GM12873 (cell line): ENCODE results near the gene MT1A.

Experiments
- TF ChIP-seq, protein P1 (sequence below): IDR thresholded peaks from 2 replicates; pipeline ENCODE4 v1.5.1; 2012; ENCODE audit warnings: low read depth, mild to moderate bottlenecking, moderate library complexity, low read length, control low read depth; ENCODE audit not compliant: insufficient read depth; ENCODE audit errors: missing control alignments

Gene MT1A

DNA sequence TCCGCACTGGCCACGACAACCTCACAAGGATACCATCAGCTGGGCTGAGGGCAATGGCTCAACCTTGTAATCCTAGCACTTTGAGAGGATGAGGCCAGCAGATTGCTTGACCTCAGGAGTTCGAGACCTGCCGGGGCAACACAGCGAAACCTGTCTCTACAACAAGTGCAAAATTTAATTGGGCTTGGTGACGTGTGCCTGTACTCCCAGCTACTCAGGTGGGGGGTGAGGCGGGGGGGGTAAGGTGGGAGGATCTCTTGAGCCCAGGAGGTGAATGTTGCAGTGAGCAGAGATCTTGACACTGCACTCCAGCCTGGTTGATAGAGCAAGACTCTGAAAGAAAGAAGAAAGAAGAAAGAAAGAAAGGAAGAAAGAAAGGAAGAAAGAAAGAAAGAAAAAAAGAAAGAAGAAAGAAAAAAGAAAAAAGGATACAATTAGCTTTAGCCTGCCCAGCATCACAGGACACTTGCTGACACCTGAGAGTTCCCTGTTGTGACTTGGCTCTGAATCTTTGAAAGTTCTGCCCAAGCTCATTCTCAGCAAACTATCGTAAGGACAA, 18.0 kb upstream of the MT1A start:
- TF ChIP-seq, protein P1, sequence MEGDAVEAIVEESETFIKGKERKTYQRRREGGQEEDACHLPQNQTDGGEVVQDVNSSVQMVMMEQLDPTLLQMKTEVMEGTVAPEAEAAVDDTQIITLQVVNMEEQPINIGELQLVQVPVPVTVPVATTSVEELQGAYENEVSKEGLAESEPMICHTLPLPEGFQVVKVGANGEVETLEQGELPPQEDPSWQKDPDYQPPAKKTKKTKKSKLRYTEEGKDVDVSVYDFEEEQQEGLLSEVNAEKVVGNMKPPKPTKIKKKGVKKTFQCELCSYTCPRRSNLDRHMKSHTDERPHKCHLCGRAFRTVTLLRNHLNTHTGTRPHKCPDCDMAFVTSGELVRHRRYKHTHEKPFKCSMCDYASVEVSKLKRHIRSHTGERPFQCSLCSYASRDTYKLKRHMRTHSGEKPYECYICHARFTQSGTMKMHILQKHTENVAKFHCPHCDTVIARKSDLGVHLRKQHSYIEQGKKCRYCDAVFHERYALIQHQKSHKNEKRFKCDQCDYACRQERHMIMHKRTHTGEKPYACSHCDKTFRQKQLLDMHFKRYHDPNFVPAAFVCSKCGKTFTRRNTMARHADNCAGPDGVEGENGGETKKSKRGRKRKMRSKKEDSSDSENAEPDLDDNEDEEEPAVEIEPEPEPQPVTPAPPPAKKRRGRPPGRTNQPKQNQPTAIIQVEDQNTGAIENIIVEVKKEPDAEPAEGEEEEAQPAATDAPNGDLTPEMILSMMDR = no peak

DNA sequence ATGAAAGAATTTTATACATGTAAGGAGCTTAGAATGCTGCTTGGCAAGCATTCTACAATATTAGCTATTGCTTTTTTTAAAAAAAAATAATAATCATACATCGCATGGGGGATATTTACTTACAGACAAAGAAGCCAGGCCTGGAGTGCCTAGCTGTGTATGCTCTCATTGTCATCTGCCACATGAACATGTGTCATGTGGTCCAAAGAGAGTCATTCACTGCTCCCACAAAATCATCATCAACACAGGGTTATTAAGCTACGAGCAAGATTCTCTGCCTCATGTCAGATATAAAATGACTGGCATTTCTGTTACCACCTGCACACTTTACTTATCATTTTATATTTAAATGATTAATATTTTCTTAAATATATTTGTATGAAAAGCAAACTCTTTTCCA, 14.8 kb upstream of the MT1A start:
- TF ChIP-seq, protein P1 = no peak

DNA sequence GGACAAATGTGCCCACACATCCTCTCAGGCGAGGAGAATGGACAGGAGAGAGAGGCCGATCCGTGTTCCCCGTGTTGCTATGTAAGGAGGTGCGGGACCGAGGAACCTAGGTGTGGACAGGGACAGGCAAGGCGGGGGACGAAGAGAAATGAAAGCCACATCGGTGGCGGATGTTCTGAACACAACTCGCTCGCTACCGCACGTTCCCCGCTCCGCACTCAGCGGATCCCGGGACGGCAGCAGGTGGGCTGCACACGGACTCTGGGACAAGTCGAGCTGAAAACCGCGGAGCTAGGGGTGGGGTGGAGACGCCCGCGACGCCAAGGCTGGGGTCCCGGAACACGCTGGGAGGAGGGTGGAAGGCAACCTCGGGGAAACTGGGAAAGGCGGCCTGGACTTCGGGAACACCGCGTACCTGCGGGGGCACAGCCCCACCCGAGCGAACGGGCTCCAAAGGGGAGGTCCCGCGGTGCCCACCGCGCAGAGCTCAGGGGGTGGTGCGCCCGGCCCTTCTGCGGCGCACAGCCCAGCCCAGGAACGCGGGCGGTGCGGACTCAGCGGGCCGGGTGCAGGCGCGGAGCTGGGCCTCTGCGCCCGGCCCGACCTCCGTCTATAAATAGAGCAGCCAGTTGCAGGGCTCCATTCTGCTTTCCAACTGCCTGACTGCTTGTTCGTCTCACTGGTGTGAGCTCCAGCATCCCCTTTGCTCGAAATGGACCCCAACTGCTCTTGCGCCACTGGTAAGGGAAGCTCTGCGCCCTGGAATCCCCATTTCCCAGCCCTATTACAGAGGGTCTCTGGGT, 13.1 kb upstream of the MT1A start, which contains the start of gene MT1E:
MT1E (plus strand) TSS at position 642 of the 803 bp plus-strand sequence; CDS start at position 713, 71 bp downstream.
- TF ChIP-seq, protein P1 = no peak

DNA sequence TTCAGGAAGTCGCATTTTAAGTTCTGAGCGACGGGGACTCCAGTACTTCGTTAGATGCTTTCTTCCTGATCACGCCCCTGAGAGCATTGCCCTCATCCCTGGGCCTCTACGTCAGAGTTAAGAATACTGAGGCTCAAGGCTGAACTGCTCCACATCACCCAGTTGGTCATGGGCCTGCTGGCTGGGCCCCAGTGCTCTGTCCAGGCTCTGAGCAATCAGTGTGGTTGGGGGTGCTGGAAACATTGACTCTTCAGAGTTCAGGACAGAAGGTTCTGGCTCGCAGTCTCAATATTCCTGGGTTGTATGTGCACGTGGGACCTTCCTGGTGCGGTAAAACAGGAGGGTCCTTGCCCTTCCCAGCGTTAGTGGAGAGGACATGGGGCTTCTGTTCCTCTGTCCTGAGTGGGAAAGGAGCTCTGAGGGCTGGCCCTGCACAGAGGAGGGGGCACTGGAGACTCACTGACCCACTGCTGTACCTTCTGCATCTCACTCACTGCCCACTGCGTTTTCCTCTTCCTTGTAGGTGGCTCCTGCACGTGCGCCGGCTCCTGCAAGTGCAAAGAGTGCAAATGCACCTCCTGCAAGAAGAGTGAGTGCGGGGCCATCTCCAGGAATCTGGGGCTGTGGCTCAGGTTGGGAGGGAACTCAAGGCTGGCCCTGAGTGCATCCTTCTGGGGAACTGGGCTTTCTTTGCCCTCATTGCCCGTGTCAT, 12.4 kb upstream of the MT1A start:
- TF ChIP-seq, protein P1 = no peak

DNA sequence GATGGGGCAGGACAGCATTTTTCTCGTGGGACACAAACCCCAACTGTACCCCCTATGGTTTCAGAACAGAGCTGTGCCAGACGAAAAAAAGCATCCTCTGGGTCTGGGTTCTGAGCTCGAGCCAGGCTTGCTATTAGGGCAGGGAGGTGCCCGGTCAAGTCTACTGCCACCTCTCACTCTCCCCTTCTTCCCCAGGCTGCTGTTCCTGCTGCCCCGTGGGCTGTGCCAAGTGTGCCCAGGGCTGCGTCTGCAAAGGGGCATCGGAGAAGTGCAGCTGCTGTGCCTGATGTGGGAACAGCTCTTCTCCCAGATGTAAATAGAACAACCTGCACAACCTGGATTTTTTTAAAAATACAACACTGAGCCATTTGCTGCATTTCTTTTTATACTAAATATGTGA, 11.8 kb upstream of the MT1A start:
- TF ChIP-seq, protein P1 = no peak

DNA sequence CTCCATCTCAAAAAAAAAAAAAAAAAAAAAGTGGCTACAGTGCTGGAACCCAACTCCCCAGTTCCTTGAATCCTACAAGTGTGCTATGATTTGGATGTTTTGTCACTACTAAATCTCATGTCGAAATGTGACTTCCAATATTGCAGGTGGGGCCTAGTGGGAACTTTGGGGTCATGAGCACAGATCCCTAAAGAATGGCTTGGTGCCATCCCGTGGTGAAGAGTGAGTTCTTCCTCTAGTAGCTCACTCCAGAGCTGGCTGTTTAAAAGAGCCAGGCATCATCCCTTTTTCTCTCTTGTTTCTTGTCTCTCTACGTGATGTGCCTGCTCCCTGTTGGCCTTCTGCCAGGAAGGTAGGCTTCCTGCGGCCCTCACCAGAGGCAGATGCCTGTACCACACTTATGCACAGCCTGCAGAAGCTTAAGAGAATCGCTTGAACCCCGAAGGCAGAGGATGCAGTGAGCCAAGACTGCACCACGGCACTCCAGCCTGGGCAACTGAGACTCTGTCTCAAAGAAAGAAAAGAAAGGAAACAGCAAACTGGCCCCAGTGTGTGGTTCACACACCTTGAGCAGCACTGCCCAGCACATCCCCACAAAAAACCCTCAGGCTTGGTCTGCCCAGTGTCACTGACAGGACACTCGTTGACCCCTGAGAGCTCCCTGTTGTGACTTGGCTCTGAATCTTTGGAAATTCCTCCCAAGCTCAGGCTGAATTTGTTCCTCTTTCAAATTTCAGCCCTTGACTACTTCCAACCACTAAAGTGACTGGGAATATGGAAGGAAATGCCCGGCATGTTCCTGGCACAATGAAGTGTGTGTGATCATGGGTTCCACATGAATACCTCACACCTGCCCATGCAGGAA, 9.7 kb upstream of the MT1A start:
- TF ChIP-seq, protein P1 = no peak
